HepG2 (cell line): ENCODE measurements around the gene PYHIN1. TPM values are rescaled to one million over a fixed set of nuclear protein-coding genes. Genes with fewer than 3 reads are reported as not detected.

Source experiments
- FOXJ3 ChIP-seq: sonication (generic); formaldehyde crosslinking; IDR thresholded peaks from 2 replicates; pipeline ENCODE4 v1.4.0; 2020; ENCODE audit warnings: missing genetic modification reagents, mild to moderate bottlenecking, borderline replicate concordance
- MEF2D ChIP-seq: sonication (generic); formaldehyde crosslinking; IDR thresholded peaks from 2 replicates; pipeline ENCODE4 v1.5.1; 2020; ENCODE audit warnings: mild to moderate bottlenecking, missing genetic modification reagents
- RCOR2 ChIP-seq: IDR thresholded peaks from 2 replicates; pipeline ENCODE4 v1.6.1; 2016; ENCODE audit warnings: missing biosample characterization, missing genetic modification reagents
- ZNF263 ChIP-seq: sonication (generic); formaldehyde crosslinking; IDR thresholded peaks from 2 replicates; pipeline ENCODE4 v1.4.0; 2020; ENCODE audit warnings: missing genetic modification reagents
- polyA plus RNA-seq, 8 experiments: library from polyadenylated mRNA; depleted of rRNA in 3 of 8; stranded (reverse) in 7 of 8; unstranded in 1 of 8; fragments of >200 nt; fragmentation: Illumina TruSeq in 4 of 8; extraction: Trizol in 4 of 8; gene quantifications; 2 replicates each; pipeline versions ENCODE4 v1.2.1 to v1.2.3, GENCODE V29; 2011 to 2016; ENCODE audit warnings: low read depth in 4 of 8, missing spikeins in 1 of 8, mixed read lengths in 1 of 8; ENCODE audit not compliant: insufficient read depth in 1 of 8
- total RNA-seq, 5 experiments: library from RNA; depleted of rRNA; stranded (reverse); fragments of >200 nt; fragmentation: Illumina TruSeq; extraction: Trizol; gene quantifications; 2 replicates each; pipeline ENCODE4 v1.2.3, GENCODE V29; 2016; ENCODE audit warnings: low read depth in 1 of 5
- TF ChIP-seq, protein P1 (sequence below): sonication (generic); formaldehyde crosslinking; conservative IDR thresholded peaks from 2 replicates; pipeline ENCODE4 v1.4.0; 2020; ENCODE audit warnings: missing genetic modification reagents
- TF ChIP-seq, protein P2 (sequence below): sonication (generic); formaldehyde crosslinking; IDR thresholded peaks from 2 replicates; pipeline ENCODE4 v1.5.1; 2020; ENCODE audit warnings: missing genetic modification reagents, mild to moderate bottlenecking, borderline replicate concordance
- TF ChIP-seq, protein P3 (sequence below): sonication (generic); formaldehyde crosslinking; IDR thresholded peaks from 2 replicates; pipeline ENCODE4 v1.4.0; 2020; ENCODE audit warnings: missing genetic modification reagents, mild to moderate bottlenecking, borderline replicate concordance

Gene PYHIN1
- total and polyA plus RNA-seq, 2 of the 13 experiments (the other 11 are each of a cell fraction or from before 2014, with no cell fraction given): not detected

DNA sequence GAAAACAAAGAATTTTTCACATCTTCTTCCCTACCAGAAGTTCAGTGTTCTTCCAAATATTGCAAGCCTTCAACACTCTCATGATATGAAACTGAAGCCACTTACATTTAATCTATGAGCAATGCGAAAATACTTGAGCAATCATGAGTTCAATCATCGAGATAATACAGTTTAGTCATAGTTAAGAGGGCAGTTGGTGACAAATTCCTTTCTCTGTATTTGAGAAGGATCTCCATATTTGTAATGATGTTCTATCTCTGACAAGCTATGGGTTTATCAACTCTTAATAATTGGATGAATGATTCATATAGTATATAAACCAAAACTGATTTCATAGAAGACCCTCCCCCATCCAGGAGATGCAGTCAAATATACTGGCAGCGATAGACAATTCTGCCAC is 29.7 kb upstream of the PYHIN1 start (continued):
- TF ChIP-seq, protein P1, sequence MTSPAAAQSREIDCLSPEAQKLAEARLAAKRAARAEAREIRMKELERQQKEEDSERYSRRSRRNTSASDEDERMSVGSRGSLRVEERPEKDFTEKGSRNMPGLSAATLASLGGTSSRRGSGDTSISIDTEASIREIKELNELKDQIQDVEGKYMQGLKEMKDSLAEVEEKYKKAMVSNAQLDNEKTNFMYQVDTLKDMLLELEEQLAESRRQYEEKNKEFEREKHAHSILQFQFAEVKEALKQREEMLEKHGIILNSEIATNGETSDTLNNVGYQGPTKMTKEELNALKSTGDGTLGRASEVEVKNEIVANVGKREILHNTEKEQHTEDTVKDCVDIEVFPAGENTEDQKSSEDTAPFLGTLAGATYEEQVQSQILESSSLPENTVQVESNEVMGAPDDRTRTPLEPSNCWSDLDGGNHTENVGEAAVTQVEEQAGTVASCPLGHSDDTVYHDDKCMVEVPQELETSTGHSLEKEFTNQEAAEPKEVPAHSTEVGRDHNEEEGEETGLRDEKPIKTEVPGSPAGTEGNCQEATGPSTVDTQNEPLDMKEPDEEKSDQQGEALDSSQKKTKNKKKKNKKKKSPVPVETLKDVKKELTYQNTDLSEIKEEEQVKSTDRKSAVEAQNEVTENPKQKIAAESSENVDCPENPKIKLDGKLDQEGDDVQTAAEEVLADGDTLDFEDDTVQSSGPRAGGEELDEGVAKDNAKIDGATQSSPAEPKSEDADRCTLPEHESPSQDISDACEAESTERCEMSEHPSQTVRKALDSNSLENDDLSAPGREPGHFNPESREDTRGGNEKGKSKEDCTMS (CRISPR knock-in tag): no peak
- TF ChIP-seq, protein P2, sequence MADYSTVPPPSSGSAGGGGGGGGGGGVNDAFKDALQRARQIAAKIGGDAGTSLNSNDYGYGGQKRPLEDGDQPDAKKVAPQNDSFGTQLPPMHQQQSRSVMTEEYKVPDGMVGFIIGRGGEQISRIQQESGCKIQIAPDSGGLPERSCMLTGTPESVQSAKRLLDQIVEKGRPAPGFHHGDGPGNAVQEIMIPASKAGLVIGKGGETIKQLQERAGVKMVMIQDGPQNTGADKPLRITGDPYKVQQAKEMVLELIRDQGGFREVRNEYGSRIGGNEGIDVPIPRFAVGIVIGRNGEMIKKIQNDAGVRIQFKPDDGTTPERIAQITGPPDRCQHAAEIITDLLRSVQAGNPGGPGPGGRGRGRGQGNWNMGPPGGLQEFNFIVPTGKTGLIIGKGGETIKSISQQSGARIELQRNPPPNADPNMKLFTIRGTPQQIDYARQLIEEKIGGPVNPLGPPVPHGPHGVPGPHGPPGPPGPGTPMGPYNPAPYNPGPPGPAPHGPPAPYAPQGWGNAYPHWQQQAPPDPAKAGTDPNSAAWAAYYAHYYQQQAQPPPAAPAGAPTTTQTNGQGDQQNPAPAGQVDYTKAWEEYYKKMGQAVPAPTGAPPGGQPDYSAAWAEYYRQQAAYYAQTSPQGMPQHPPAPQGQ (CRISPR knock-in tag): no peak
- TF ChIP-seq, protein P3, sequence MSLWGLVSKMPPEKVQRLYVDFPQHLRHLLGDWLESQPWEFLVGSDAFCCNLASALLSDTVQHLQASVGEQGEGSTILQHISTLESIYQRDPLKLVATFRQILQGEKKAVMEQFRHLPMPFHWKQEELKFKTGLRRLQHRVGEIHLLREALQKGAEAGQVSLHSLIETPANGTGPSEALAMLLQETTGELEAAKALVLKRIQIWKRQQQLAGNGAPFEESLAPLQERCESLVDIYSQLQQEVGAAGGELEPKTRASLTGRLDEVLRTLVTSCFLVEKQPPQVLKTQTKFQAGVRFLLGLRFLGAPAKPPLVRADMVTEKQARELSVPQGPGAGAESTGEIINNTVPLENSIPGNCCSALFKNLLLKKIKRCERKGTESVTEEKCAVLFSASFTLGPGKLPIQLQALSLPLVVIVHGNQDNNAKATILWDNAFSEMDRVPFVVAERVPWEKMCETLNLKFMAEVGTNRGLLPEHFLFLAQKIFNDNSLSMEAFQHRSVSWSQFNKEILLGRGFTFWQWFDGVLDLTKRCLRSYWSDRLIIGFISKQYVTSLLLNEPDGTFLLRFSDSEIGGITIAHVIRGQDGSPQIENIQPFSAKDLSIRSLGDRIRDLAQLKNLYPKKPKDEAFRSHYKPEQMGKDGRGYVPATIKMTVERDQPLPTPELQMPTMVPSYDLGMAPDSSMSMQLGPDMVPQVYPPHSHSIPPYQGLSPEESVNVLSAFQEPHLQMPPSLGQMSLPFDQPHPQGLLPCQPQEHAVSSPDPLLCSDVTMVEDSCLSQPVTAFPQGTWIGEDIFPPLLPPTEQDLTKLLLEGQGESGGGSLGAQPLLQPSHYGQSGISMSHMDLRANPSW (CRISPR knock-in tag): no peak
- TF ChIP-seq RCOR2 (CRISPR knock-in tag) (no peak), MEF2D (CRISPR knock-in tag) (no peak), ZNF263 (CRISPR knock-in tag) (no peak), FOXJ3 (CRISPR knock-in tag) (no peak)
- TF ChIP-seq, all 625 proteins: peak for 0
